Measurements from ENCODE around the gene SIRT5.

Gene SIRT5

DNA sequence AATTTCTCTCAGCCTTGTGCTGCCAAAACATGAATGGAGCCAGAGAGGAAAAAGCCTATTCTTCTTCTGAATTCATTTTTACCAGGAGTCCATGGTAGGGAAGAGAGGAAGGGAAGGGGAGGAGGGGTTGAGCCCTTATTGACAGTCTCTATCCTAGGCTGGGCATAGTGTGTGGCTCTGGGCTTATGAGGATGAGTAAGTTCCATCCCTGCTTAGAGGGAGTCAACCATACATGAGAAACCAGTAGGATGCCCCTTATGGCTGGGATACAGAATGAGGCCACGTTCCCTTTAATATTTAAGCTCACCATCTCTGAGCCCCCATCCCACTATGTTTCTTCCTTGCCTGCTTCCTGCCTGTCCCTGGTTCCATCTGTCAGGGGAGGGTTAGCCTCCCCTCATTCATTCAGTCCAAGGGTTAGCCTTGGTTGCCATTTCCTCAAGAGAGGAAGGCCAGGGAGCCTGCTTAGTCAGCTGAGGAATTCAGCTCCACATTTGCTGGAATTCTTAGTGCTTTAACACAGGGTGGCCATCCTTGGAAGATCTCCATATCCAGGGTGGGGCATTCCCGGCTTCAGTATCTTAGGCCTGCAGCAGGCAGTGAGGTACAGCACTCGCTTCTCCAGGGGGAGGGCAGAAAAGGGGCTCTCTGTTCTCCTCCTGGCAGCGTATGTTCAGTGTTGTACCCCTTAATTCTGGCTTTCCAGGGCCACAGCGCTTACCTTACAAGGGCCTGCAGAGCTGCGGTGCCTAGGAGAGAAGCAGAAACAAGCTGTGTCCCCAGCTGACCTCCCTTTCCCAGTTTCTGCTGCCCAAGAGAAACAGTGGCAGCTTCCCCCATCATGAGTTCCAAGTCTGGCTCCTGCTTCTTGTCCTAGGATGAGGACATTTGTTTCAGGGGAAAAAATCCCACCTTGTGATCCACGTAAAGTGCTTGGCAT is 12.5 kb downstream of the SIRT5 start:
- DNase-seq (ENCODE audit: low read depth in 2 of 2, low spot score in 1 of 2) = no peak

GRCh38 chr6:13589801-13590200 is 15.4 kb downstream of the SIRT5 start:
- no peak for DNase-seq (ENCODE audit: low read depth in 2 of 2, low spot score in 1 of 2)

DNA sequence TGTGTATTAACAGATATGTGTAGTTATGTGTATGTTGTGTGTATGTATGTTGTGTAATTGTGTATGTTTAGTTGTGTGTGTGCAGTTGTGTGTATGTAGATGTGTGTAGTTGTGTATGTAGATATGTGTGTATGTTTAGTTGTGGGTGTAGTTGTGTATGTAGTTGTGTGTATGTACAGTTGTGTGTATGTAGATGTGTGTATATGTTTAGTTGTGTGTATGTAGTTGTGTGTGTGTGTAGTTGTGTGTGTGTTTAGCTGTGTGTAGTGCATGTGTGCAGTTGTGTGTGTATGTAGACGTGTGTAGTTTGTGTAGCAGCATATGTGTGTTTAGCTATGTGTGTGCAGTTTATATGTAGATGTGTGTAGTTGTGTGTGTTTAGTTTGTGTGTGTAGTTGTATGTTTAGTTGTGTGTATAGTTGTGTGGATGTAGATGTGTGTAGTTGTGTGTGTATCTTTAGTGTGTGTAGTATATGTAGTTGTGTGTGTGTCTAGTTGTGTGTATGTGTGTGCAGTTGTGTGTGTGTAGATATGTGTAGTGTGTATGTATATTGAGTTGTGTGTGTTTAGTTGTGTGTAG is 16.3 kb downstream of the SIRT5 start:
- DNase-seq (ENCODE audit: low read depth in 2 of 2, low spot score in 1 of 2) = no peak

DNA sequence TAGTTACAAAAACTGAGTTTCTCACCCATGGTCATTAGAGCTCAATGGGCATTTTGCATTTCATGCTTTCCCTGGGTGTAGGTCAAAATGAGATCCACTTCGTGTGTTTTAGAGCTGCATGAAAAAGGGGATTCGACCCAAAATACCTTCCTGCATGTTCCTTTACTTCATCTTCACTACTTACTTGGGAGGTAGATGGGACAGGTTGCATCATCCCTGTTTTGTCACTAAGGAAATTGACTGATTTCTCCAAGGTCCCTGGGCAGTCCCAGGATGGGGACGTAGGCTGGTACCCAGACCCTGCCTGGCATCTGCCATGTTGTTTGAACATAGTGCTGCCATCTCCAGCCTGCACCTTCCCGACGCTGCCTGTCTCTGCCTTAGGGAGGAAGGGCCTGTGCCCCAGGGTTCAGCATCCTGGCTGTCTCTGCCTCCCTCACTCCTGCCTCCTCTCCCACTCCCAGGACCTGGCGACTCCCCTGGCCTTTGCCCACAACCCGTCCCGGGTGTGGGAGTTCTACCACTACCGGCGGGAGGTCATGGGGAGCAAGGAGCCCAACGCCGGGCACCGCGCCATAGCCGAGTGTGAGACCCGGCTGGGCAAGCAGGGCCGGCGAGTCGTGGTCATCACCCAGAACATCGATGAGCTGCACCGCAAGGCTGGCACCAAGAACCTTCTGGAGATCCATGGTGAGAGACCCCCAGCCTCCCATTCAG is 17.0 kb downstream of the SIRT5 start:
- DNase-seq (ENCODE audit: low read depth in 2 of 2, low spot score in 1 of 2) = no peak

DNA sequence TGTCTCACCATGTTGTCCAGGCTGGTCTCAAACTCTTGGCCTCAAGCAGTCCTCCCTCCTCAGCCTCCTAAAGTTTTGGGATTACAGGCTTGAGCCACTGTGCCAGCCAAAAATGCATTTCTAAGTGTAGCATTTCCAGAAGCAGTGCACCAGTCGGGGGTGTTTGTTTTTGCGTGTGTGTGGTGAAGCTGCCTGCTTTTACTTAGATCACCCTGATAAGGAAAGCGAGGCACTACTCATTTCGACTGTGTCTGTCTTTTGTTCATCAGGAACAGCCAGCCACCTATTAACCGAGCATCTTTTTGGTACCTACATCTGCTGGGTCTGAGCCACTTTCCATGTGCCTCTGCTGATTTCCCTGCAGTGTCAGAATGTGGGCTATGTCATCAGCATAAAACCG is 18.7 kb downstream of the SIRT5 start:
- no peak for DNase-seq (ENCODE audit: low read depth in 2 of 2, low spot score in 1 of 2)

DNA sequence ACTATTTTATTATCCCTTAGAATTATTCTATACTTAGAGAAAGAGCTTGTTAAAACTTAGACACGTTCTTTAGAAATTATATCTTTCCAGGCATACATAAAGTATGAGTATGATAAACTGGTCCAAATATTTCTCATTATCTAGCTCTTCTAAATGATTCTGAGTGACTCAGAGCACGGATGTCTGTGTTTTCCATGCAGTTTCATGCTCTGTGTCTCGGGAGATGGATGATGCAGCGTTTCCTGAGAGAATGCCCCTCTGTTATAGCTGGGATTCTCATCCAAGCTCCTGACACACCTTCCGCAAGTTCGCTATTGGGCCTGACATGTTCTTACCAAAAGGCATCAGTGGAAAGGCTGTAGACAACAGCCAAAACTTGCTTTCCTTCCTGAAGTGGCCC is 19.3 kb downstream of the SIRT5 start:
- no peak for DNase-seq (ENCODE audit: low read depth in 2 of 2, low spot score in 1 of 2)

- DNase-seq (ENCODE audit: low read depth in 2 of 2, low spot score in 1 of 2) = no peak
Observed at GRCh38 chr6:13597073-13597472, 22.7 kb downstream of the SIRT5 start.

DNA sequence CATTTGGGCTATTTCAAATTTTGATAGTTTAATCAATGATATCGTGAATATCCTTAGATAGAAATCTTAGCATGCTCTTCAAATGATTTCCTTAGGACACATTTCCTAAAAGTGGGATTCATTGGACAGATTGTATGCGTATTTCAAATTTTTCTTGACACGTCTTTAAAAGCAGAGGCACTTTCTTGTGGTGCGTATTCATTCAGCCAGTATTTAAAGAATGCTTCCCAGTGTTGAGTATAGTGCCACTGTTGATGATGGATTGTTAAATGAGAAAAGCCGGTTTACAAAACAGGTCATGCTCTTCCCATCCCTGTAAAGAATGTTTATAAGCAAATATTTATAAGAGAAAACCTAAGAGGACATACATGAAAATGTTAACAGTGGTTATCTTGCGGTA is 25.6 kb downstream of the SIRT5 start:
- no peak for DNase-seq (ENCODE audit: low read depth in 2 of 2, low spot score in 1 of 2)

- DNase-seq (ENCODE audit: low read depth in 2 of 2, low spot score in 1 of 2) = no peak
Observed at GRCh38 chr6:13604135-13604534, 29.7 kb downstream of the SIRT5 start.

GRCh38 chr6:13604546-13605416 is 30.4 kb downstream of the SIRT5 start:
- DNase-seq (ENCODE audit: low read depth in 2 of 2, low spot score in 1 of 2) = no peak

- DNase-seq (ENCODE audit: low read depth in 2 of 2, low spot score in 1 of 2) = no peak
Observed at GRCh38 chr6:13605634-13606033, 31.2 kb downstream of the SIRT5 start.

DNA sequence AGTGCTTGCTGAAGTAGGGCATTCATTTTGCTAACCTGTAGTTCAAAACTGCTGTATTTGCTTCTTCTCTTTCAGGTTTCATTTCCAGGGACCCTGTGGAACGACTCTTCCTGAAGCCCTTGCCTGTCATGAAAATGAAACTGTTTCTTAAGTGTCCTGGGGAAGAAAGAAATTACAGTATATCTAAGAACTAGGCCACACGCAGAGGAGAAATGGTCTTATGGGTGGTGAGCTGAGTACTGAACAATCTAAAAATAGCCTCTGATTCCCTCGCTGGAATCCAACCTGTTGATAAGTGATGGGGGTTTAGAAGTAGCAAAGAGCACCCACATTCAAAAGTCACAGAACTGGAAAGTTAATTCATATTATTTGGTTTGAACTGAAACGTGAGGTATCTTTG is 37.3 kb downstream of the SIRT5 start:
- DNase-seq (ENCODE audit: low read depth in 2 of 2, low spot score in 1 of 2) = no peak

DNA sequence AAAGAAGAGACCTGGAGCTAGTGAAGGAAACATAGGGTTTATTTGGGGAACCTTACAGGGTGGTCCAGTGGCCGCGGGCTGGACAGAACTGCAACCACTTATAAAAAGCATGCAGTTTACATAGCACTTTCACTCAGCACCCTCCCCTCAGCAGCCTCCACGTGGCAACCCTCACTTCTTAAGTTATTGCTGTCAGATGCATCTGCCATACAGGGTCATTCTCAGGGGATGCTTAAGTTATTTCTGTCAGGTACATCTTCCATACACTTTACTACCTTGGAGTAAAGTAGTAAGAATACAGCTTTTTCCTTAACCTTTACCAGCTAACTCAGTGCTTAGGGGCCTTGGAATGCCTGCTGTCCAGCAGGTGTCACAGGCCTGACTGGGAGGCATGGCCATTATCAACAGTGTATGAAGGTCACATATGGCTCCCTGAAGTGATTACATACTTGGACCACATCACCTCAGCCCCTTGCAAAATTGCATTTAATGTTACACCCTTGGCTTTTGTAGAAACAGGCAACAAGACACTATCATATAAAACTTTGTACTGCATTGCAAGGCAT is 38.7 kb downstream of the SIRT5 start:
- DNase-seq (ENCODE audit: low read depth in 2 of 2, low spot score in 1 of 2) = no peak

DNA sequence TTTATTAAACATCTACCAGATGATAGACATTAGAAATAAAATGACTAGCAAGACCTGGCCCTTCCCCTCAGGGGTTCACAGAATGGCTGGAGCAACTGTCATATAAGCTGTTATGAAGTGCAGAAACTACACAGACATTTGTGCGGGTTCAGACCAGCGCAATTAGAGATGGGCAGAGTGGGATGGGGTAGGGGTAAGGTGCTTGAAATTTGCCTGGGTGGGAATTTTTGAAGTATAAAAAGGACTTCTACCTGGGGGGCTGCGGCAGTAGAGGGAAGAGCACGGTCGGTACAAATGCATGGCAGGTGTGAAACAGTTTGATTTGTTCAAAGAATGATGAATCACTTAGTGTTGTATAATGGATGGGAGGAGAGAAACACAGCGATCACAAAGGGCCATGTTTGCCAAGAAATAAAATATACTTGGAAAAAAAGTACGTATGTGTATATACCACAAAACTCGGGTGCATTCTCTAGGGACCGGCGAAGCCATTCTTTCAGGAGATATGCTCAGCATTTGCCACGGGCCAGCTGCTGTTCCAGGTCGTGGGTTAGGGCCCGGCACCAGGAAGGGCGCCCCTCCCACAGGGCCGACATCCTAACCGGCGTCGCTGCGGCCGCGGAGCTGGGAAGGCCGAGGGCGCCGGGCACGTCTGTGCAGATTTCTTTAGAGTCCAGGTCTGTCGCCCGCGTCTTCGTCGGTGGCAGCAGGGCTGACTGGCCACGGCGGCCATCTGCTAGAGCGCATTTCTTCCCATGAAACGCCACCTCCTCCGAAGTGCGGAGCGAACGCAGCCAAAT is 39.9 kb downstream of the SIRT5 start:
- DNase-seq (ENCODE audit: low read depth in 2 of 2, low spot score in 1 of 2) = no peak

DNA sequence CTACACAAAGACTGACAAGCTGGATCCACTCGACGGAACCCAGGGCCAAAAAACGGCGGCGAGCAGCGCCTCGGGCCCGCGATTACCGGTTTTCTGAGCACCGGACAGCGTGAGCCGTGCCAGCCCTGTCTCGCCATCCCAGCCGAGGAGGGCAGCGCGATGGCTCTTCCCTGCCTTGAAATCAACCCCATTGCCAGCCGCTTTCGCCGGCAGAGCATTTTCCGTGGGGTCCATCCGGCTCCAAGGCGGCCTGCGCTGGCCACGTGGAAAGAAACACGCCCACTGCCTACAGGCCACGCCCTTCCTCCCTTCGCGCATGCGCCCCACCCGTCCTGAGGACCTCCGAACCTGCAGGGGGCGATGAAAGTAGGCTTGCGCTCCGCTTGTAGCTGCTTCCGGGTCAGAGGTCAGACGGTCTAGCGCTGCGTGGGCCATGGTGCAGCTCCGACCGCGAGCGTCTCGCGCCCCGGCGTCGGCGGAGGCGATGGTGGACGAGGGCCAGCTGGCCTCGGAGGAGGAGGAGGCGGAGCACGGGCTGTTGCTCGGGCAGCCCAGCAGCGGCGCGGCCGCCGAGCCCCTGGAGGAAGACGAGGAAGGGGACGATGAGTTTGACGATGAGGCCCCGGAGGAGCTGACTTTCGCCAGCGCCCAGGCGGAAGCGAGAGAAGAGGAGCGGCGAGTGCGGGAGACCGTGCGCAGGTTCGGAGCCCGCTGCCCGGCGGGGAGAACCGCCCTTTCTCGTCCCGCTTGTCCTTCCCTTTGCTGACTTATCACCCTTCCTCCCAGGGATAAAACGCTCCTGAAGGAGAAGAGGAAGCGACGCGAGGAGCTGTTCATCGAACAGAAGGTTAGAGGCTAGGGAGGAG is 40.8 kb downstream of the SIRT5 start, which contains the start of gene NOL7:
Gene NOL7, plus strand, starts transcription at position 410 of the 866 bp plus-strand sequence. Its CDS starts 24 bp downstream, at position 434.
- peak; percentile 97 for DNase-seq (ENCODE audit: low read depth in 2 of 2, low spot score in 1 of 2)

DNA sequence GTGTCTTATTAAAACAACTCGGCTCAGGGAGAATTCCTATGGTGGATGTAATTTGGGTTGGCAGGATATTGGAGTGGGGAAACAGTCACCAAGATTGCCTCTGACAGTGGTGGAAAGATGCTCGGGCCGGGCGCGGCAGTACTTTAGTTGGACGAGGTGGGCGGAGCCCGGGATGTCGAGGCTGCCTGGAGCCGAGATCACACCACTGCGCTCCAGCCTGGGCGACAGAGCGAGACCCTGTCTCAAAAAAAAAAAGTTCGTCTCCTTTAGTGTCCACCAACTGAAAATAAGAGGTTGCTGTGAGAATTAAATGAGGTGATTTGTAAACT is 41.4 kb downstream of the SIRT5 start:
- DNase-seq (ENCODE audit: low read depth in 2 of 2, low spot score in 1 of 2) = peak in 1 of 2 donors; percentile 20

GRCh38 chr6:13617066-13617465 is 42.7 kb downstream of the SIRT5 start:
- no peak for DNase-seq (ENCODE audit: low read depth in 2 of 2, low spot score in 1 of 2)

- no peak for DNase-seq (ENCODE audit: low read depth in 2 of 2, low spot score in 1 of 2)
Observed at GRCh38 chr6:13624871-13625288, 50.5 kb downstream of the SIRT5 start.
